Measurements from ENCODE around the gene TEX19.
"Not testable (repeated sequence)": the region's sequence is repeated elsewhere in the genome, so short reads cannot be mapped to it uniquely, and the experiment has no call there.

GRCh38 chr17:82412081-82412480 is 53.0 kb downstream of the TEX19 start:
- not testable (repeated sequence) for TF ChIP-seq ATF3 (IDR thresholded peaks at IDR 0.05; ENCODE audit: insufficient read depth, low read depth, low read length); RAD21 (IDR thresholded peaks at IDR 0.05 in 1 of 2, conservative IDR thresholded peaks at IDR 0.05 in 1 of 2; ENCODE audit: low read depth in 2 of 2, low read length in 2 of 2); RXRA (IDR thresholded peaks at IDR 0.05; ENCODE audit: insufficient read depth, low read depth, low read length)
